ENCODE measurements around the gene FAM216A. TPM values are rescaled to one million over a fixed set of nuclear protein-coding genes. Genes with fewer than 3 reads are reported as not detected.

FAM216A gene
- total RNA-seq, 4 donors from 2014 or later, result 2.6 to 10.1 (median 5.5) TPM

GRCh38 chr12:110498984-110499706 lies 30.5 kb downstream of the FAM216A start:
- peaks cover 9 to 13% of the 10 kb centered on the region in 2 donors for H3K4me1 ChIP-seq
- TF ChIP-seq, protein P1, sequence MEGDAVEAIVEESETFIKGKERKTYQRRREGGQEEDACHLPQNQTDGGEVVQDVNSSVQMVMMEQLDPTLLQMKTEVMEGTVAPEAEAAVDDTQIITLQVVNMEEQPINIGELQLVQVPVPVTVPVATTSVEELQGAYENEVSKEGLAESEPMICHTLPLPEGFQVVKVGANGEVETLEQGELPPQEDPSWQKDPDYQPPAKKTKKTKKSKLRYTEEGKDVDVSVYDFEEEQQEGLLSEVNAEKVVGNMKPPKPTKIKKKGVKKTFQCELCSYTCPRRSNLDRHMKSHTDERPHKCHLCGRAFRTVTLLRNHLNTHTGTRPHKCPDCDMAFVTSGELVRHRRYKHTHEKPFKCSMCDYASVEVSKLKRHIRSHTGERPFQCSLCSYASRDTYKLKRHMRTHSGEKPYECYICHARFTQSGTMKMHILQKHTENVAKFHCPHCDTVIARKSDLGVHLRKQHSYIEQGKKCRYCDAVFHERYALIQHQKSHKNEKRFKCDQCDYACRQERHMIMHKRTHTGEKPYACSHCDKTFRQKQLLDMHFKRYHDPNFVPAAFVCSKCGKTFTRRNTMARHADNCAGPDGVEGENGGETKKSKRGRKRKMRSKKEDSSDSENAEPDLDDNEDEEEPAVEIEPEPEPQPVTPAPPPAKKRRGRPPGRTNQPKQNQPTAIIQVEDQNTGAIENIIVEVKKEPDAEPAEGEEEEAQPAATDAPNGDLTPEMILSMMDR (IDR thresholded peaks at IDR 0.05), result no peak
- no peak for TF ChIP-seq POLR2A (IDR thresholded peaks at IDR 0.05)
- H3K27ac ChIP-seq, result no peak overlapping the region
- DNase-seq, result no peak
- H3K4me3 ChIP-seq (replicated peaks in 1 of 3), result no peak overlapping the region
- H3K9me3 ChIP-seq, result no peaks in the 10 kb centered on the region
- H3K36me3 ChIP-seq, result peaks cover 13 to 14% of the 10 kb centered on the region in 2 donors
- H3K27me3 ChIP-seq, result no peaks in the 10 kb centered on the region
- WGBS, 2 donors, result 82 to 83% methylated on average over 4 of the region's 4 CpGs
- intact Hi-C loops (cut with DNase I), result no loop called here

GRCh38 chr12:110501399-110501751 lies 32.7 kb downstream of the FAM216A start:
- Histone ChIP-seq H3K4me3 (replicated peaks in 1 of 3) (peak overlapping the region; percentile 67 to 77 (median 71)), H3K4me1 (peaks cover 9 to 13% of the 10 kb centered on the region in 2 donors), H3K27ac (peak overlapping the region; percentile 1 to 80 (median 77)), H3K9me3 (no peaks in the 10 kb centered on the region), H3K36me3 (no peaks in the 10 kb centered on the region), H3K27me3 (no peaks in the 10 kb centered on the region)
- no peak for TF ChIP-seq POLR2A (IDR thresholded peaks at IDR 0.05)
- TF ChIP-seq, protein P1 (IDR thresholded peaks at IDR 0.05), result no peak
- DNase-seq, result peak; percentile 55
- intact Hi-C loops (cut with DNase I), result loop anchor here (5.0 kb wide), 1 partner anchor 34 kb away; the partner anchor contains the start of genes FAM216A and GPN3
- WGBS, 2 donors, result 1% methylated on average over 8 to 17 of the region's 17 CpGs

GRCh38 chr12:110501752-110502738 lies 33.4 kb downstream of the FAM216A start, which contains the start of the genes RAD9B and VPS29:
TSS of gene RAD9B (plus strand) at chr12:110502331. CDS start at chr12:110502338, 7 bp downstream.
TSS of gene VPS29 (minus strand) at chr12:110502111. CDS start at chr12:110502051, 60 bp downstream.
- H3K4me3 ChIP-seq (replicated peaks in 1 of 3), result peak within 1 kb of the TSS; percentile 67 to 77 (median 71)
- WGBS, 2 donors, result 11 to 18% methylated on average over 28 to 43 of the region's 61 CpGs
- TF ChIP-seq, protein P1 (IDR thresholded peaks at IDR 0.05), result peak in 1 of 6 experiments; percentile 6
- TF ChIP-seq POLR2A (IDR thresholded peaks at IDR 0.05), result peak in 1 of 2 donors; percentile 87
- peak; percentile 98 to 99 for DNase-seq
- intact Hi-C loops (cut with DNase I), result loop anchor here (5.0 kb wide), 1 partner anchor 35 kb away; the partner anchor contains the start of genes FAM216A and GPN3
- peak within 1 kb of the TSS; percentile 1 to 80 (median 77) for H3K27ac ChIP-seq
- H3K36me3 ChIP-seq, result no peaks in the 10 kb centered on the region
- no peaks in the 10 kb centered on the region for H3K9me3 ChIP-seq
- peaks cover 9 to 13% of the 10 kb centered on the region in 2 donors for H3K4me1 ChIP-seq
- no peaks in the 10 kb centered on the region for H3K27me3 ChIP-seq

DNA sequence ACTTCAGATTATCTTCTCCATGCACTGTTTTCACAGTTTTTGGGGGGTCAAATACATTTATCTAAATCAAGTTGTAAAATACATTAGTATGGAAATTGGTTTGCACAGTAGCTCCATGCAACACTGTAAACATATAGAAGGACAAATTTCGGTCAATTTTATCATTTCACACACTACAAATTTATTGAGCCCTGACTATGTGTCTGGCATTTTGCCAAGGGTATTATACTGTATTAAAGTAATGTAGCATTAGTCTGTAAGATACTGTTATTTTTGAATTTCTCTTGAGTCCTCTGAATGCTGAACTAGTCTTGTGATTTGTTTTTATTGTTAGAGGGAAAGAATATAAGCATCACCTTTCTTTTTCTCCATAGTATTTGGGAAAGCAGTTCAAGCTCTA lies 34.8 kb downstream of the FAM216A start:
- peaks cover 13% of the 10 kb centered on the region in 2 donors for H3K4me1 ChIP-seq
- no peaks in the 10 kb centered on the region for H3K27me3 ChIP-seq
- intact Hi-C loops (cut with DNase I), result loop anchor here (5.0 kb wide), 1 partner anchor 36 kb away; the partner anchor contains the start of genes FAM216A and GPN3
- H3K4me3 ChIP-seq (replicated peaks in 1 of 3), result no peak overlapping the region
- no peak for DNase-seq
- H3K27ac ChIP-seq, result no peak overlapping the region
- no peaks in the 10 kb centered on the region for H3K36me3 ChIP-seq
- no peaks in the 10 kb centered on the region for H3K9me3 ChIP-seq
- 86 to 97% methylated on average over 1 of the region's 1 CpG for WGBS, 2 donors
- no peak for TF ChIP-seq POLR2A (IDR thresholded peaks at IDR 0.05)
- TF ChIP-seq, protein P1 (IDR thresholded peaks at IDR 0.05), result no peak

Measured in thyroid gland (tissue), 4 donors.